SK-N-SH treated with all-trans-retinoic acid at 6 μM for 48 hours (cell line): ENCODE measurements around the gene TNFSF13B.

Experiments used
- ARNTL ChIP-seq: fragments of 450-650 bp; formaldehyde crosslinking; IDR thresholded peaks from 2 replicates; pipeline ENCODE4 v1.5.0; 2020; ENCODE audit warnings: low read depth, mild to moderate bottlenecking, moderate library complexity, borderline replicate concordance
- CREB5 ChIP-seq: fragments of 250-450 bp; sonication (Bioruptor Pico); IDR thresholded peaks from 2 replicates; pipeline ENCODE4 v1.5.1; 2020; ENCODE audit warnings: low read depth, mild to moderate bottlenecking, moderate library complexity
- GLIS3 ChIP-seq: fragments of 250-450 bp; sonication (Bioruptor Pico); IDR thresholded peaks from 2 replicates; pipeline ENCODE4 v1.5.0; 2020; ENCODE audit warnings: mild to moderate bottlenecking, moderate library complexity
- RARB ChIP-seq: fragments of 250-450 bp; sonication (Bioruptor Pico); IDR thresholded peaks from 2 replicates; pipeline ENCODE4 v1.8.0; 2021; ENCODE audit warnings: mild to moderate bottlenecking, moderate library complexity
- SNAI2 ChIP-seq: fragments of 250-450 bp; sonication (Bioruptor Pico); IDR thresholded peaks from 2 replicates; pipeline ENCODE4 v1.5.0; 2020; ENCODE audit warnings: mild to moderate bottlenecking, moderate library complexity
- TCF4 ChIP-seq: fragments of 250-450 bp; sonication (Bioruptor Pico); IDR thresholded peaks from 2 replicates; pipeline ENCODE4 v1.8.0; 2021; ENCODE audit warnings: mild to moderate bottlenecking, moderate library complexity, borderline replicate concordance
- ZFP30 ChIP-seq: fragments of 450-650 bp; formaldehyde crosslinking; IDR thresholded peaks from 2 replicates; pipeline ENCODE4 v1.5.0; 2022; ENCODE audit warnings: mild to moderate bottlenecking, moderate library complexity

- no peak for TF ChIP-seq ARNTL (CRISPR knock-in tag)
- TF ChIP-seq CREB5 (CRISPR knock-in tag), result no peak
- TF ChIP-seq TCF4, result no peak
- TF ChIP-seq RARB (CRISPR knock-in tag), result no peak
- TF ChIP-seq GLIS3 (CRISPR knock-in tag), result no peak
- TF ChIP-seq ZFP30 (CRISPR knock-in tag), result no peak
- TF ChIP-seq SNAI2 (CRISPR knock-in tag), result no peak
These were observed 53.5 kb downstream of the TNFSF13B start for GRCh38 chr13:108323031-108323430.
